GM12878 (cell line): ENCODE results near the gene ST7. TPM values are rescaled to one million over a fixed set of nuclear protein-coding genes. Genes with fewer than 3 reads are reported as not detected.
A peak's percentile ranks its signal among the peaks of the same experiment; 100 is the strongest.

Experiments used
- ATAC-seq: fragments of 200-7000 bp; cut with Tn5 transposase; 3 replicates; pipeline ENCODE4 v1.9.1; 2020; ENCODE audit warnings: mild to moderate bottlenecking, moderate library complexity
- BruUV-seq: library from RNA; stranded (reverse); fragments of 400-500 nt; replicated peaks from 2 replicates; lab custom pipeline; 2021; lab: Mats Ljungman, UMichigan
- CTCF ChIA-PET: fragments of 300-600 bp; sonication (Branson Sonifier 250); formaldehyde crosslinking; extraction: SDS; loops from one replicate; lab custom pipeline; 2021; ENCODE audit warnings: inconsistent platforms; lab: Yijun Ruan, JAX
- POLR2A ChIA-PET: fragments of 350-600 bp; formaldehyde crosslinking; extraction: SDS; loops from one replicate; lab custom pipeline; 2021; ENCODE audit warnings: inconsistent platforms; lab: Charles Lee
- RAD21 ChIA-PET: fragments of 300-600 bp; sonication (Branson Sonifier 250); formaldehyde crosslinking; loops from one replicate; lab custom pipeline; 2023; ENCODE audit warnings: antibody characterized with exemption; ENCODE audit not compliant: unreplicated experiment; lab: Charles Lee
- SMC1A ChIA-PET: fragments of 300-600 bp; sonication (Branson Sonifier 250); formaldehyde crosslinking; loops from one replicate; lab custom pipeline; 2023; ENCODE audit not compliant: unreplicated experiment, uncharacterized antibody; lab: Charles Lee
- DNase-seq: peaks from one replicate; pipeline ENCODE4 v3.0.0-alpha.2; 2011; ENCODE audit warnings: low read depth, low spot score
- FAIRE-seq: peaks from 3 replicates; lab custom pipeline; 2011; peaks lifted over from hg19 to GRCh38; lab: Jason Lieb, UNC
- H2AFZ ChIP-seq: 2 replicates; pipeline ENCODE4 v1.6.0; 2011; ENCODE audit warnings: low read depth, low read length, control low read depth; ENCODE audit not compliant: control insufficient read depth
- H3K27ac ChIP-seq: 2 replicates; pipeline ENCODE4 v1.5.1; 2011; ENCODE audit warnings: control low read depth; ENCODE audit not compliant: control insufficient read depth, insufficient read depth
- H3K27me3 ChIP-seq, 2 experiments: replicated peaks in 1 of 2; 2 replicates each; pipeline versions ENCODE4 v1.6.0 to v1.6.1; 2011; ENCODE audit warnings: low read length in 1 of 2; ENCODE audit not compliant: control insufficient read depth in 2 of 2, insufficient read depth in 2 of 2
- H3K36me3 ChIP-seq, 2 experiments: 2 replicates each; pipeline ENCODE4 v1.5.1; 2011; ENCODE audit warnings: low read length in 1 of 2; ENCODE audit not compliant: control insufficient read depth in 2 of 2, insufficient read depth in 2 of 2
- H3K4me1 ChIP-seq: 2 replicates; pipeline ENCODE4 v1.6.1; 2011; ENCODE audit warnings: mild to moderate bottlenecking, low read length, moderate library complexity, mixed read lengths; ENCODE audit not compliant: control insufficient read depth, insufficient read depth
- H3K4me2 ChIP-seq: 2 replicates; pipeline ENCODE4 v1.6.0; 2011; ENCODE audit warnings: control low read depth; ENCODE audit not compliant: control insufficient read depth, insufficient read depth
- H3K4me3 ChIP-seq: fragments of 200-600 bp; sonication (generic); 2 replicates; pipeline ENCODE4 v1.5.1; 2016
- H3K79me2 ChIP-seq: 2 replicates; pipeline ENCODE4 v1.6.0; 2011; ENCODE audit warnings: low read length; ENCODE audit not compliant: control insufficient read depth, insufficient read depth
- H3K9ac ChIP-seq: 2 replicates; pipeline ENCODE4 v1.8.0; 2011; ENCODE audit warnings: low read length, control low read depth, mixed read lengths; ENCODE audit not compliant: control insufficient read depth, insufficient read depth
- H3K9me3 ChIP-seq: replicated peaks from 3 replicates; pipeline ENCODE4 v1.5.1; 2011; ENCODE audit warnings: mild to moderate bottlenecking, low read length; ENCODE audit not compliant: control insufficient read depth, insufficient read depth
- H4K20me1 ChIP-seq: 2 replicates; pipeline ENCODE4 v1.6.0; 2011; ENCODE audit not compliant: control insufficient read depth, insufficient read depth
- NR2C1 ChIP-seq: fragments of 450-650 bp; IDR thresholded peaks from 2 replicates; pipeline ENCODE4 v1.6.1; 2017; ENCODE audit warnings: antibody characterized with exemption, mild to moderate bottlenecking, moderate library complexity
- NRF1 ChIP-seq: conservative IDR thresholded peaks from 2 replicates; pipeline ENCODE4 v1.6.1; 2011; ENCODE audit warnings: mild to moderate bottlenecking, low read depth, low read length, improper control_type of control experiment
- PAX8 ChIP-seq: fragments of 450-650 bp; IDR thresholded peaks from 2 replicates; pipeline ENCODE4 v1.6.1; 2017; ENCODE audit warnings: mild to moderate bottlenecking, moderate library complexity
- RAD21 ChIP-seq: IDR thresholded peaks from 2 replicates; pipeline ENCODE4 v1.6.1; 2011; ENCODE audit warnings: mild to moderate bottlenecking, low read depth, low read length, moderate library complexity; ENCODE audit not compliant: insufficient read depth
- REST ChIP-seq: IDR thresholded peaks from 2 replicates; pipeline ENCODE4 v1.6.1; 2012; ENCODE audit warnings: mild to moderate bottlenecking, low read depth, low read length
- ZNF384 ChIP-seq: IDR thresholded peaks from 2 replicates; pipeline ENCODE4 v1.6.1; 2012; ENCODE audit warnings: low read depth, mild to moderate bottlenecking, low read length, improper control_type of control experiment, borderline replicate concordance
- ZNF622 ChIP-seq: fragments of 450-650 bp; IDR thresholded peaks from 2 replicates; pipeline ENCODE4 v1.6.1; 2017; ENCODE audit warnings: mild to moderate bottlenecking, inconsistent platforms
- WGBS: methylation state at CpG from one replicate; pipeline ENCODE4 v1.1.6; 2016; ENCODE audit warnings: low lambda C conversion rate; ENCODE audit not compliant: insufficient replicate concordance, insufficient coverage; ENCODE audit errors: missing lambda C conversion rate; 5-methylcytosine and 5-hydroxymethylcytosine counted together
- in situ Hi-C: fragments of 300-500 bp; cut with MboI; formaldehyde crosslinking; loops from 9 replicates; pipeline ENCODE4 v1.14.3; 2018; ENCODE audit warnings: mixed read lengths
- intact Hi-C: fragments of 100-400 bp; cut with micrococcal nuclease; formaldehyde crosslinking; loops from one replicate; pipeline ENCODE4 v1.14.2; 2022; ENCODE audit not compliant: unreplicated experiment
- polyA plus RNA-seq, 11 experiments: library from polyadenylated mRNA; depleted of rRNA in 4 of 11; unstranded in 6 of 11; stranded (reverse) in 5 of 11; fragments of >200 nt; fragmentation: Nextera tagmentation in 4 of 11; fragmentation: Illumina TruSeq in 1 of 11; extraction: Ambion mirVana in 4 of 11; extraction: Trizol in 1 of 11; gene quantifications; 1 replicate in 1 of 11; 2 replicates in 10 of 11; pipeline versions ENCODE4 v1.2.1 to v1.2.3, GENCODE V29; 2011 to 2016; ENCODE audit warnings: inconsistent platforms in 2 of 11, missing spikeins in 2 of 11, low read depth in 1 of 11
- total RNA-seq, 4 experiments: library from RNA; depleted of rRNA in 3 of 4; stranded (reverse); fragments of >200 nt in 3 of 4; fragmentation: Illumina TruSeq in 1 of 4; extraction: Trizol in 1 of 4; gene quantifications; 2 replicates each; pipeline versions ENCODE4 v1.2.1 to v1.2.3, GENCODE V29; 2013 to 2021
- TF ChIP-seq, protein P1 (sequence below): fragments of 450-650 bp; formaldehyde crosslinking; IDR thresholded peaks from 2 replicates; pipeline ENCODE4 v1.5.0; 2022; ENCODE audit warnings: mild to moderate bottlenecking, missing genetic modification characterization

Gene ST7
- total and polyA plus RNA-seq, 10 of the 15 experiments (the other 5 are each of a cell fraction or from before 2014, with no cell fraction given): 27.7 to 76.4 (median 53.6) TPM

DNA sequence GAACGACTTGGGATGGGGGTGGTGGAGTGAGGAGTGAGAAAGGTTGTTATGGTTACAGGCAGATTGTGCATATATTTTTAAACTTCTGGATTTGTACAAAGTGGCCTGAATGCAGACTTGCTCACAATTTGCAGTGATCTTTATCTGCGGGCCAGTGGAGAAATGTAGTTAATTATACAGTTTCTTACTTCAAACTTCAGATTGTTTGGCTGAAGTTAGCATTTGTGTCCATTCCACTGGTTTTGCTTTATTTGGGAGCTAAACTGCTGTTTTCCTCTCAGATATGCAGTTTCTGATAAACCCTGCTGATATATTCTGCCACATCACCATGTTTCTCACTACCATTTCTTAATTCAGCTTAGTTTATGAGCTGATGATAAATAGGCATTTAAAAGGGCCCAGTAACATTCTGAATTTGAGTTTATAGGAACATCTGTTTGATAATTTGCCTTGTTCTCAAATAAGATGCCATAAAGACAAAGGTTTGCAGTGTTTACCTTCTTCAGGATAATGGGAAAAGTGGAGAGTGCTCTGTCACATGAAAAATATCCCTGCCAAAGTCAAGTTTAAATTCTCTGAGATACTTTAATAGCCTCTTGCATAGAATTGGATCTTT is 170.1 kb downstream of the ST7 start (continued):
- TF ChIP-seq REST: no peak

GRCh38 chr7:117124591-117125220 is 171.4 kb downstream of the ST7 start:
- Histone ChIP-seq H3K4me1 (peaks cover 10% of the 10 kb centered on the region), H3K4me2 (peak overlapping the region; percentile 30; the same call in 1 of the 2 replicates)
- TF ChIP-seq ZNF384 (no peak), NRF1 (no peak), NR2C1 (0 out of 2 replicates have a peak, but pooled peaks have one; percentile 22), ZNF622 (no peak), PAX8 (no peak), RAD21 (no peak)
- TF ChIP-seq, protein P1, sequence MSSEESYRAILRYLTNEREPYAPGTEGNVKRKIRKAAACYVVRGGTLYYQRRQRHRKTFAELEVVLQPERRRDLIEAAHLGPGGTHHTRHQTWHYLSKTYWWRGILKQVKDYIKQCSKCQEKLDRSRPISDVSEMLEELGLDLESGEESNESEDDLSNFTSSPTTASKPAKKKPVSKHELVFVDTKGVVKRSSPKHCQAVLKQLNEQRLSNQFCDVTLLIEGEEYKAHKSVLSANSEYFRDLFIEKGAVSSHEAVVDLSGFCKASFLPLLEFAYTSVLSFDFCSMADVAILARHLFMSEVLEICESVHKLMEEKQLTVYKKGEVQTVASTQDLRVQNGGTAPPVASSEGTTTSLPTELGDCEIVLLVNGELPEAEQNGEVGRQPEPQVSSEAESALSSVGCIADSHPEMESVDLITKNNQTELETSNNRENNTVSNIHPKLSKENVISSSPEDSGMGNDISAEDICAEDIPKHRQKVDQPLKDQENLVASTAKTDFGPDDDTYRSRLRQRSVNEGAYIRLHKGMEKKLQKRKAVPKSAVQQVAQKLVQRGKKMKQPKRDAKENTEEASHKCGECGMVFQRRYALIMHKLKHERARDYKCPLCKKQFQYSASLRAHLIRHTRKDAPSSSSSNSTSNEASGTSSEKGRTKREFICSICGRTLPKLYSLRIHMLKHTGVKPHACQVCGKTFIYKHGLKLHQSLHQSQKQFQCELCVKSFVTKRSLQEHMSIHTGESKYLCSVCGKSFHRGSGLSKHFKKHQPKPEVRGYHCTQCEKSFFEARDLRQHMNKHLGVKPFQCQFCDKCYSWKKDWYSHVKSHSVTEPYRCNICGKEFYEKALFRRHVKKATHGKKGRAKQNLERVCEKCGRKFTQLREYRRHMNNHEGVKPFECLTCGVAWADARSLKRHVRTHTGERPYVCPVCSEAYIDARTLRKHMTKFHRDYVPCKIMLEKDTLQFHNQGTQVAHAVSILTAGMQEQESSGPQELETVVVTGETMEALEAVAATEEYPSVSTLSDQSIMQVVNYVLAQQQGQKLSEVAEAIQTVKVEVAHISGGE: no peak

More at GRCh38 chr7:117124591-117125220, 171.4 kb downstream of the ST7 start:
- Histone ChIP-seq H3K36me3 (peaks cover 0 to 9% of the 10 kb centered on the region in 2 experiments; a peak in 2 of 4 replicates), H2AFZ (no peak overlapping the region), H3K9ac (no peak overlapping the region), H3K9me3 (no peaks in the 10 kb centered on the region), H3K4me3 (no peak overlapping the region), H3K27me3 (no peaks in the 10 kb centered on the region), H4K20me1 (no peaks in the 10 kb centered on the region), H3K79me2 (peaks cover 3% of the 10 kb centered on the region), H3K27ac (peak overlapping the region; percentile 24; the same call in 1 of the 2 replicates)
- ChIA-PET SMC1A (interaction anchor here (0.9 to 15.4 kb wide), 18 partner anchors 8 to 260 kb away, joined by 3 to 527 read pairs (median 11); no protein-coding TSS in a partner anchor), CTCF (interaction anchor here (0.5 to 16.7 kb wide), 21 partner anchors 8 to 300 kb away, joined by 3 to 827 read pairs (median 7); no protein-coding TSS in a partner anchor), RAD21 (interaction anchor here (0.6 to 16.7 kb wide), 12 partner anchors 10 to 263 kb away, joined by 3 to 379 read pairs (median 5); no protein-coding TSS in a partner anchor), POLR2A (interaction anchor here (1.7 to 4.5 kb wide), 3 partner anchors 137 to 193 kb away, joined by 4 to 21 read pairs (median 8); no protein-coding TSS in a partner anchor)
- FAIRE-seq (peak; percentile 69), DNase-seq (peak; percentile 60), ATAC-seq (peak; percentile 96)
- intact Hi-C loops: loop anchor here (5.0 kb wide), 1 partner anchor 263 kb away; no protein-coding TSS in a partner anchor
- 46% methylated on average over 4 of the region's 4 CpGs for WGBS
- in situ Hi-C loops: loop anchor here (5.0 kb wide), 1 partner anchor 197 kb away; no protein-coding TSS in a partner anchor
- no TSS peak for BruUV-seq
